B cell (primary cell): ENCODE data around the gene ZNF579.

Source experiments
- CTCF ChIP-seq: fragments of 200-600 bp; IDR thresholded peaks from one replicate; pipeline ENCODE4 v1.8.0; 2022; ENCODE audit warnings: antibody characterized with exemption, mild to moderate bottlenecking
- EZH2 ChIP-seq: IDR thresholded peaks from 2 replicates; pipeline ENCODE4 v1.6.1; 2012; ENCODE audit warnings: borderline replicate concordance, low read depth, mild to moderate bottlenecking, moderate library complexity, low read length; ENCODE audit not compliant: insufficient read depth, poor library complexity, severe bottlenecking

GRCh38 chr19:55552206-55552605 lies 28.4 kb downstream of the ZNF579 start:
- TF ChIP-seq EZH2 (no peak), CTCF (no peak)
